Measurements from ENCODE around the gene RIPK1. TPM values are rescaled to one million over a fixed set of nuclear protein-coding genes. Genes with fewer than 3 reads are reported as not detected.

Gene RIPK1
- total and polyA plus RNA-seq, 9 of the 15 experiments (the other 6 are each of a cell fraction or from before 2014, with no cell fraction given): 3.8 to 24.9 (median 17.7) TPM

GRCh38 chr6:3142536-3142935, 74.2 kb downstream of the RIPK1 start:
- no peaks in the 10 kb centered on the region for H3K9me3 ChIP-seq (replicated peaks; ENCODE audit: control insufficient read depth, insufficient read depth, low read depth, low read length)
- H3K9me1 ChIP-seq (ENCODE audit: control insufficient read depth, insufficient read depth, low read length): no peaks in the 10 kb centered on the region
- no peak overlapping the region for H3K27ac ChIP-seq (ENCODE audit: extremely low read depth, low read depth, low read length)
- ATAC-seq (no peak), DNase-seq (ENCODE audit: extremely low read depth in 1 of 4, low spot score in 3 of 4) (no peak), FAIRE-seq (no peak)
- TF ChIP-seq ZNF12 (CRISPR knock-in tag; IDR thresholded peaks at IDR 0.05) (no peak), ZNF431 (CRISPR knock-in tag; IDR thresholded peaks at IDR 0.05) (no peak), HMBOX1 (IDR thresholded peaks at IDR 0.05) (no peak), ETV6 (IDR thresholded peaks at IDR 0.05; ENCODE audit: borderline replicate concordance in 1 of 2, low read depth in 2 of 2, low read length in 1 of 2) (no peak), ETV6 (CRISPR knock-in tag; IDR thresholded peaks at IDR 0.05; ENCODE audit: borderline replicate concordance) (no peak), NFIC (IDR thresholded peaks at IDR 0.05) (no peak), FOXA1 (IDR thresholded peaks at IDR 0.05; ENCODE audit: borderline replicate concordance) (no peak), RBM25 (IDR thresholded peaks at IDR 0.05; ENCODE audit: low read depth, low read length, severe bottlenecking) (no peak), GABPB2 (CRISPR knock-in tag; conservative IDR thresholded peaks at IDR 0.05) (no peak), ZNF311 (CRISPR knock-in tag; IDR thresholded peaks at IDR 0.05) (no peak), IFI16 (CRISPR knock-in tag; IDR thresholded peaks at IDR 0.05) (no peak), PURB (CRISPR knock-in tag; IDR thresholded peaks at IDR 0.05; ENCODE audit: low read depth) (no peak), ZFP91 (CRISPR knock-in tag; IDR thresholded peaks at IDR 0.05) (no peak), STAT6 (CRISPR knock-in tag; IDR thresholded peaks at IDR 0.05) (no peak), CXXC5 (CRISPR knock-in tag; IDR thresholded peaks at IDR 0.05) (no peak), POLR2B (IDR thresholded peaks at IDR 0.05; ENCODE audit: low read depth, partially characterized antibody) (no peak), SREBF2 (CRISPR knock-in tag; IDR thresholded peaks at IDR 0.05) (no peak), RBM14 (IDR thresholded peaks at IDR 0.05; ENCODE audit: borderline replicate concordance, insufficient read depth, low read depth, low read length) (no peak), POLR2H (tag; IDR thresholded peaks at IDR 0.05; ENCODE audit: low read depth) (no peak)
- no peaks in the 10 kb centered on the region for H3K27me3 ChIP-seq (ENCODE audit: control insufficient read depth in 2 of 2, insufficient read depth in 2 of 2, low read length in 2 of 2)
- POLR2A ChIA-PET: interaction anchor here (1.0 to 2.9 kb wide), 3 partner anchors 15 to 68 kb away, joined by 3 to 10 read pairs (median 7); partner anchors contain the start of gene TUBB2A
- no peak overlapping the region for H3K4me2 ChIP-seq (ENCODE audit: insufficient read depth, low read length)
- in situ Hi-C loops (cut with MboI) (no loop called here), intact Hi-C loops (cut with micrococcal nuclease) (no loop called here)
- peaks cover 3% of the 10 kb centered on the region; the same call in 1 of the 3 replicates for H3K36me3 ChIP-seq (ENCODE audit: control insufficient read depth, insufficient read depth, low read length)
- no peaks in the 10 kb centered on the region for H3K79me2 ChIP-seq (ENCODE audit: control insufficient read depth, insufficient read depth, low read length)
- H2AFZ ChIP-seq (ENCODE audit: low read depth, low read length): no peak overlapping the region
- CTCF ChIA-PET (ENCODE audit: low intra/inter-chr PET ratio): no interaction called here
- no peaks in the 10 kb centered on the region for H4K20me1 ChIP-seq (replicated peaks; ENCODE audit: control insufficient read depth, insufficient read depth, low read length)
- BruUV-seq (replicated peaks): no TSS peak
- no peak overlapping the region for H3K4me3 ChIP-seq
- no peak overlapping the region for H3K9ac ChIP-seq (ENCODE audit: insufficient read depth in 1 of 2, low read depth in 2 of 2, low read length in 2 of 2)
- H3K4me1 ChIP-seq (replicated peaks in 1 of 2; ENCODE audit: control insufficient read depth in 2 of 2, insufficient read depth in 2 of 2, low read length in 2 of 2): peaks cover 0 to 17% of the 10 kb centered on the region in 2 experiments; a peak in 2 of 5 replicates
